NOMO-1 treated with dmso at 0.1 percent for 144 hours (cell line): Measurements from ENCODE around the gene OR5B17.
"Not testable (repeated sequence)": the region's sequence is repeated elsewhere in the genome, so short reads cannot be mapped to it uniquely, and the experiment has no call there.

Source experiments
- DNase-seq: peaks from one replicate; lab custom pipeline; 2025; ENCODE audit not compliant: unreplicated experiment; lab: John Stamatoyannopoulos, UW

OR5B17 gene

DNA sequence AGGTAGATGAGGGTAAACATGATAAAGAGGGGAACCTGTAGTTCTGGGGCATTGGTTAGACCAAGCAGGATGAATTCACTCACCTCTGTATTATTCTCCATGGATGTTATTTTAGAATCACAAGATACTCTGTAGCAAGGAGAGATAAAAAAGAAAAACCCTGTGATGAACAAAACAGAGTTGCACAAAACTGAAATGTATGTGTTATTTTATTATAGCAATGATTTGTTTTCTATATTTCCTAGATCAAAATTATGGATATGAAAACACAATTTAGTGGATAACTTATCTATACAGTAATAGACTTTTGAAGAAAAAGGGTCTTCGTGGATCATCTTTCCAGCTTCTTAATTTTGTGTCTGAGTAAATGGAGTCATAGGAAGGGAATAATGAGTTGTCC, at the start of gene OR5B17:
Gene OR5B17 (minus strand): TSS at position 101 of the 400 bp plus-strand sequence. CDS start 0 bp downstream, at position 101.
- no peak for DNase-seq

DNA sequence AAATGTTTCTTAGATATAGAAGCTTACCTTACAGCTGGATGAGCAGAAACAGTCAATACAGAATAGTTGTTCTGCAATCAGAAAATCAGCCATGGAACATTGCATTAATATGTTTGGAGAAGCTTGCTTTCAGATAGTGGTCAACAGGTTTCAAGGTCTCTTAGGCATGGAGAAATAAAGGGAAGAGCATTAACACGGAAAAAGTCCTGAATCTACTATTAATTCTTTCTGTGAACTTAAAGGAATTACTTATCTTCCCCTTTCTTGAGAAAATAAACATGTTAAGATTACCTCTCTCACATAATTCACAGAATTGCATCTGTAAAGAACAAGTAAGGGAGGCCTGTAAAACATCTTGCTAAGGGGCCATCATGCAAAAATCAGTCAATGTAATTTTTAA, 47.9 kb upstream of the OR5B17 start, which contains the start of gene OR5B3:
Gene OR5B3 (minus strand): TSS at position 101 of the 400 bp plus-strand sequence. CDS start 3,465 bp downstream, outside the sequence.
- DNase-seq: no peak

DNA sequence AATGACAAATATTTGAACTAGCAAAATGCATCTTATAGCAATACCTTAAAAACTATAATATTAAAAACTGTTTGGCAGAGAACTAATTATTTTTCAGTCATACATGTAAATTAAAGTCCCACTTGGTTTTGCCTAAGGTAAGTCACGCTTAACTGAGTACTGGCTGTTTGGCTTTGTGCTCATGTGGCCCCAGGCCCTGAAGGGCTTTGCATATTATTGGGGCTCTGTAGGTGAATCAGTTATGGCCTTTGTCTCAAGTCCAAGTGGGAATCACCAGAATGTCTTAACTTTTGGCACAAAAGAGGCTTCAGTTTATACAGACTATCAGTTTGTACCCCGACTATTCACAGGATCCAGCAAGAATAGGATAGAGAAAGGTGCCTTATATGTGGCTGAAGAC, 40.8 kb upstream of the OR5B17 start:
- DNase-seq: not testable (repeated sequence)

DNA sequence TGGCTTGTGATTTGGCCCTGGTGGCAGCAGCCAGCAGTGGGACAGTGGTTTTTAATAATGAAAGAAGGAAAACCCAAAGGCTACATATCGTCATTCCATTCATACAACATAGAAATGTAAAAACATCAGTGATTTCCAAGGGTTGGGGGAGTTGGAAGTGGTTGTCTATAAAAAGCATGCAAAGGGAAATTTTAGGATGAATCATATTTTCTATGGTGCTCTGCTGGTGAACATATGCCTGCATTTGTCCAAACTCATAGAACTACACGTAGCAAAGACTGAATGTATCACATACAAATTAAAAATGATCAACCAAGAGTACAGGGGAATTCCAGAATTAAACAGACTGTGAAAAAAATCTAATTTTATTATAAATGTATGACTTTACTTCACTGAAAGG, 36.7 kb upstream of the OR5B17 start:
- DNase-seq: no peak

DNA sequence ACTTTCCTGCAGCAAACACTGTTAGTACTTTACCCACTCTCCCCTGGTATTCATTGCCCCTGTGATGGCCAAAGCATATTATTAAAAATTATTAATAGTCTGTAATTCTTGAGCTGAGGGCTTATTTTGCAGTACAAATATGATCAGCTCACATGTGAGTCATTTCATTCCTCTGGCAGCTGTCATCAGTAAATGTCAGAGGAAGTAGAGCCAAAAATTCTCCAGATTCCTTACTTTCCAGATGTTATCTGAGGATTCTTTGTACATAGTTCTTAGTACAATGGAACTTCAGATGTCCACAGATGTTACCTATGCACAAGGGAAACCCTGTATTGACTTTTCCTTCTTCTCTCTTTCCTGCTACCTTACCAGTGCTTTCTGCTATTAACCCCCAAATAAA, 35.3 kb upstream of the OR5B17 start:
- no peak for DNase-seq

GRCh38 chr11:58392746-58393145, 33.9 kb upstream of the OR5B17 start:
- DNase-seq: no peak

DNA sequence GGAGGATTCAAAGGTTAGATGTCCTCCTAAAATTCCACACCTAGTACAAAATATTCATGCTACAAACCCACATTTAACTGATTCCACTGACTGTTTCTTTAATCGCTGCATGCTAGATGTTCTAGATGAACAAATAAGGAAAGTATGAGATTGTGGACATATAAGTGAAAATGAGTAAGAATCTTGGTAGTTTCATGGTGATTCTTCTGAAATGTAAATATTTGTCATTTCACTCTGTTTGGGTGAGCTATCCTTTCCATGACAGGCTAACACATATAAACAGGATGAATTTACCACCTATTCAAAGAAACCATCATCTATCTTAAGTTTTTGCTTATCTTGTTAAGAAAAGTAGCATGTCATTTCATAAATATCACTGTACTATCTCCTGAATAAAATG, 33.0 kb upstream of the OR5B17 start:
- no peak for DNase-seq

DNA sequence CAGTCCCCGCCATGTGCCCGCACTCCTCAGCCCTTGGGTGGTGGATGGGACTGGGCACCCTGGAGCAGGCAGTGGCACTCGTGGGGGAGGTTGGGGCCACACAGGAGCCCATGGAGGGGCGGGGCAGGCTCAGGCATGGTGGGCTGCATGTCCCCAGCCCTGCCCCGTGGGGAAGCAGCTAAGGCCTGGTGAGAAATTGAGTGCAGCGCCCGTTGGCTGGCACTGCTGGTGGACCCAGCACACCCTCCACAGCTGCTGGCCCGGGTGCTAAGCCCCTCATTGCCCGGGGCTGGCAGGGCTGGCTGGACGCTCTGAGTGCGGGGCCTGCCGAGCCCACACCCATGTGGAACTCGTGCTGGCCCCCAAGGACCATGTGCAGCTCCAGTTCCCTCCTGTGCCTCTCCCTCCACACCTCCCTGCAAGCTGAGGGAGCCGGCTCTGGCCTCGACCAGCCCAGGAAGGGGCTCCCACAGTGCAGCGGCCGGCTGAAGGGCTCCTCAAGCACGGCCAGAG, 31.7 kb upstream of the OR5B17 start:
- no peak for DNase-seq

GRCh38 chr11:58354727-58355126, 4.1 kb downstream of the OR5B17 start:
- DNase-seq: no peak

DNA sequence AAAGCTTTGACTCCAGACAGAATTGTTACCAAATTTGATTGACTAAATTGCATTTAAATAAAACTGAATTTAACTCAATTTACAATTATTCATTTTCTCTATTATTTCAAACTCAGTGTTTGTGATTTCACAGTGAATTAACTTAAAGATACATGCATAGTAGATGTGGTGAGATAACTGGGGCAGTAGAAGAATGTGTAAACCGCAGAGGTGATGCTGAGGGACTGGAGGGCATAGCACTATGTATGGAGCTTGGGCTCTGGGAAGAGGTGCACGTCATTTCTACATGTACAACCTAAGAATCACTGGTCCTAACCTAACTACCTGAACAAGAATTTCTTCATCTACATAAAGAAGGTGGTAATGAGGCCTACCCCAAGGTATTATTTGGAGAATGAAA, 13.7 kb downstream of the OR5B17 start:
- DNase-seq: no peak

- DNase-seq: no peak
Measured at GRCh38 chr11:58334708-58335107, 24.2 kb downstream of the OR5B17 start.

- DNase-seq: no peak
Measured at GRCh38 chr11:58330861-58331260, 28.0 kb downstream of the OR5B17 start.

- DNase-seq: no peak
Measured at GRCh38 chr11:58318532-58318931, 40.3 kb downstream of the OR5B17 start.

GRCh38 chr11:58316142-58316541, 42.7 kb downstream of the OR5B17 start:
- no peak for DNase-seq
